Nephron progenitor cell (in vitro differentiated cells): Measurements from ENCODE around the gene PLCB4.
A peak's percentile ranks its signal among the peaks of the same experiment; 100 is the strongest.

Experiments
- DNase-seq: peaks from one replicate; pipeline ENCODE4 v3.0.0; 2021
- H3K27ac Mint-ChIP-seq: 2 replicates; pipeline ENCODE4 v1.8.0; 2021; ENCODE audit warnings: mild to moderate bottlenecking, moderate library complexity, mixed read lengths
- H3K27me3 Mint-ChIP-seq: 2 replicates; pipeline ENCODE4 v1.8.0; 2021; ENCODE audit warnings: mild to moderate bottlenecking, low read depth, mixed read lengths; ENCODE audit not compliant: poor library complexity
- H3K36me3 Mint-ChIP-seq: 2 replicates; pipeline ENCODE4 v1.8.0; 2021; ENCODE audit warnings: low read depth, mixed read lengths
- H3K4me1 Mint-ChIP-seq: 2 replicates; pipeline ENCODE4 v1.8.0; 2021; ENCODE audit warnings: mixed read lengths
- H3K4me3 Mint-ChIP-seq: 2 replicates; pipeline ENCODE4 v1.8.0; 2021; ENCODE audit warnings: mild to moderate bottlenecking, moderate library complexity, mixed read lengths
- H3K9me3 Mint-ChIP-seq: 2 replicates; pipeline ENCODE4 v1.8.0; 2021; ENCODE audit warnings: mild to moderate bottlenecking, moderate library complexity, mixed read lengths
- CTCF ChIP-seq: fragments of 200-600 bp; sonication (generic); IDR thresholded peaks from 2 replicates; pipeline ENCODE4 v1.5.0; 2021; ENCODE audit warnings: antibody characterized with exemption

Gene PLCB4

GRCh38 chr20:9062066-9062465 is 6.8 kb upstream of the PLCB4 start:
- peaks cover 3% of the 10 kb centered on the region for H3K27me3 Mint-ChIP-seq
- H3K27ac Mint-ChIP-seq, result no peak overlapping the region
- TF ChIP-seq CTCF, result no peak
- H3K4me3 Mint-ChIP-seq, result no peak overlapping the region
- no peak for DNase-seq
- peaks cover 14% of the 10 kb centered on the region for H3K4me1 Mint-ChIP-seq
- no peaks in the 10 kb centered on the region for H3K36me3 Mint-ChIP-seq
- no peaks in the 10 kb centered on the region for H3K9me3 Mint-ChIP-seq

- Mint-ChIP-seq H3K9me3 (no peaks in the 10 kb centered on the region), H3K27ac (no peak overlapping the region), H3K4me1 (peaks cover 40% of the 10 kb centered on the region), H3K36me3 (no peaks in the 10 kb centered on the region), H3K27me3 (peaks cover 3% of the 10 kb centered on the region), H3K4me3 (peak overlapping the region; percentile 34)
- no peak for TF ChIP-seq CTCF
- no peak for DNase-seq
Measured at GRCh38 chr20:9066191-9066590, 2.7 kb upstream of the PLCB4 start.

GRCh38 chr20:9068233-9068801 is 570 bp upstream of the PLCB4 start:
- no peak for TF ChIP-seq CTCF
- Mint-ChIP-seq H3K4me3 (peak overlapping the region; percentile 100), H3K4me1 (peaks cover 62% of the 10 kb centered on the region), H3K27me3 (no peaks in the 10 kb centered on the region), H3K36me3 (no peaks in the 10 kb centered on the region), H3K9me3 (no peaks in the 10 kb centered on the region), H3K27ac (no peak overlapping the region)
- DNase-seq, result peak; percentile 83

- DNase-seq, result no peak
- peak overlapping the region; percentile 100 for H3K4me3 Mint-ChIP-seq
- H3K36me3 Mint-ChIP-seq, result no peaks in the 10 kb centered on the region
- H3K4me1 Mint-ChIP-seq, result peaks cover 79% of the 10 kb centered on the region
- TF ChIP-seq CTCF, result no peak
- H3K27ac Mint-ChIP-seq, result no peak overlapping the region
- no peaks in the 10 kb centered on the region for H3K9me3 Mint-ChIP-seq
- H3K27me3 Mint-ChIP-seq, result no peaks in the 10 kb centered on the region
Measured at GRCh38 chr20:9070304-9070703, 1.4 kb downstream of the PLCB4 start.

GRCh38 chr20:9071976-9072726 is 3.3 kb downstream of the PLCB4 start:
- Mint-ChIP-seq H3K36me3 (no peaks in the 10 kb centered on the region), H3K4me1 (peaks cover 64% of the 10 kb centered on the region), H3K9me3 (no peaks in the 10 kb centered on the region), H3K27ac (peak overlapping the region; percentile 96), H3K27me3 (no peaks in the 10 kb centered on the region), H3K4me3 (peak overlapping the region; percentile 65)
- TF ChIP-seq CTCF, result no peak
- no peak for DNase-seq
